Choroid plexus epithelial cell (primary cell): ENCODE measurements around the gene APLP2.

Experiments
- DNase-seq: peaks from one replicate; pipeline ENCODE4 v3.0.0-alpha.2; 2010; ENCODE audit warnings: low read depth
- H3K4me3 ChIP-seq: 2 replicates; pipeline ENCODE4 v1.5.1; 2011; ENCODE audit warnings: low read depth, mild to moderate bottlenecking, control low read depth, low read length, moderate library complexity
- CTCF ChIP-seq: conservative IDR thresholded peaks from 2 replicates; pipeline ENCODE4 v1.5.1; 2011; ENCODE audit warnings: low read depth, mild to moderate bottlenecking, control low read depth, inconsistent platforms, low read length, moderate library complexity

APLP2 gene

GRCh38 chr11:130174642-130175041, 104.9 kb downstream of the APLP2 start:
- DNase-seq, result no peak
- TF ChIP-seq CTCF, result no peak
- H3K4me3 ChIP-seq, result no peak overlapping the region

DNA sequence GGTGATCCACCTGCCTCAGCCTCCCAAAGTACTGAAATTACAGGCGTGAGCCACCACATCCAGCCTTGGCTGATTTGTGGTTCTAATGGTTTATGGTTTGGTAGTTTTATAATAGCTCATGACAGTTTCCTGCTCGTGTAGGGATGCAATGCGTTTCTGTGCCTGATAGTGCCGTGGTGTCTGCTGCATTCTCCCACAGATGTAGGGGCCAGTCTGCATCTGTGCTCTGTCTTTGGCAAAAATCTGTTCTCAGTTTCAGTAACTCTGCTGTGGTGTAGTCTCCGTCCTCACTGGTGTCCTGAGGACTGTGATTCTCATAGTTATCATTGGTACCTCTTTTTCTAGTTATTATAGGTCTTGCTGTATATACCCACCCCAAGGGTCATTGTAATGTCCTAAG, 106.2 kb downstream of the APLP2 start:
- TF ChIP-seq CTCF, result no peak
- H3K4me3 ChIP-seq, result no peak overlapping the region
- DNase-seq, result no peak

GRCh38 chr11:130177782-130178181, 108.1 kb downstream of the APLP2 start:
- H3K4me3 ChIP-seq, result no peak overlapping the region
- no peak for DNase-seq
- no peak for TF ChIP-seq CTCF

GRCh38 chr11:130178441-130179339, 109.0 kb downstream of the APLP2 start:
- DNase-seq, result no peak
- TF ChIP-seq CTCF, result no peak
- no peak overlapping the region for H3K4me3 ChIP-seq

- DNase-seq, result no peak
- TF ChIP-seq CTCF, result no peak
- no peak overlapping the region for H3K4me3 ChIP-seq
Measured at GRCh38 chr11:130179396-130180306, 110.0 kb downstream of the APLP2 start.

- DNase-seq, result peak; percentile 70
- no peak for TF ChIP-seq CTCF
Measured at GRCh38 chr11:130180491-130180890, 110.8 kb downstream of the APLP2 start.

More at GRCh38 chr11:130180491-130180890, 110.8 kb downstream of the APLP2 start:
- no peak overlapping the region for H3K4me3 ChIP-seq
